HTERT RPE-1 (cell line): ENCODE data around the gene MAP4K4.
"Not testable (repeated sequence)": the region's sequence is repeated elsewhere in the genome, so short reads cannot be mapped to it uniquely, and the experiment has no call there.

Experiments used
- in situ Hi-C: fragments of 300-500 bp; cut with MboI; formaldehyde crosslinking; loops from 4 replicates; pipeline ENCODE4 v1.14.3; 2020; ENCODE audit warnings: low sequenced_read_pairs

Gene MAP4K4

DNA sequence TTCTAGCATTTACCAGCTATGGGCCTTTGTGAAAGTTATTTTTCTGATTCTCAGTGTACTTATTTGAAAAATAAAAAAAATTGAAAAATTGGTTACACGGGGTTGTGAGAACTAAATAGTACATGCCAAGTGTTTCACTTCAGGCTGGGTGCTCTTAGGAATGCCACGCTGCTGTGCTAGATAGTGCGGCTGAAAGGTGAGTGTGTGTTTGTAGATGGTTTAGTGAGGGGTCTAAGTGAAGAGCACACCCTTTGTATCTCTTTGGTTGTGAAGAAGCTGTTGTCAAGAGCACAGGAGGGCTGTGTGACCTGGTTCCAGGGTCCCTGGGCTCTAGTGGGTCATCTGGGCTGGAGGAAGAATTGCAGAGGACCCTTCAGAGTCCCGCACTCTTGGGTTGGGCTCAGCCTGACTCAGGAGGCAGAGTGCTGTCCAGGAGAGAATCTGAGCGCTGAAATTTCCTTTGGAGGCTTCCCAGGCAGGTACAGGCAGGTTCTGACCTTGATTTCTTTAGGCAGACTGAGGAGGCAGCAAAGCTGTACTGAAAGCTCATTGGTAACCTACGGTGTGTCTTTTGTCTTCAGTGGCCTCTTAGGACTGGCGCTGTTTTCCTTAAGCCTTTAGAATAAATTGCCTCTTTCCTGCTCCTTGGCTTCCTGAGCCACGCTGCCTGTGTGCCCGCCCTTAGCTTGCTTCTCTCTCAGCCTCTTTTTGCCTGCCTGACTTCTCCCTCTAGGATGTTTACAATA lies 44.4 kb downstream of the MAP4K4 start:
- in situ Hi-C loops = no loop called here

DNA sequence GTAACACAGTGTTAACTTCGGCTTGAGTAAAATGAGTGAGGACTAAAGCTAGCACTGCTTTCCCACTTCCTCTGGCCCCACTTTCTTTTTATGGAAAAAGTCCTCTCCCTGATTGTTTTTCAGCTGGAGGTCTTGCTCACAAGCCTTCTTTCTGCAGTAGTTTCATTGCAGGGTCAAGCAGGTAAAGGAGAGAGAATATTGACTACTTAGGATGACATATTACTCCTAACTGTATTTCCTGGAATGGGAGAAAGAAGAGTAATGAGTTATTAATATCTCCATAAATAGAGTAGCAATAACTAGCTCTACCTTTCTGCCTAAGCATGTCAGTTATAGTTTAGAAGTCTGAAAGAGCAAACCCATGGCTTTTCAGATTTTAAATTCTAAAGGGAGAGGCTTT lies 45.0 kb downstream of the MAP4K4 start:
- in situ Hi-C loops = no loop called here

DNA sequence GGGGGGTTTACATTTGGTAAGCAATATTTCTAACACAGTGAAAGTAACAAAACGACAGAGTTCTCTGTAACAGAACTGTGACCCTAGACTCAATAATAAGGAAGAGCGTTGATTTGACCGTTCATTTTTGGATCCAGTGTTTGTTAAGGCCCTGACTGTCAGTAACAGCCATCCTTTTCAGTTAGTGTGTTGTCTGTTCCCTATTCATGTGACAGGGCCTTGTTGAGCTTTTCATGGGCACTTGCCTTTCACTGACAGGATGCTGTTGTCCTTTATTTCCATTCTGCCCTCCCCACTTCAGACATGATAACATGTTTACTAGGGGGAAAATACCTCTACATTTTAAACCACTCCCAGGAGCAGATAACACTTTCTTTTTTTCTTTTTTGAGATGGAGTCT lies 45.8 kb downstream of the MAP4K4 start:
- in situ Hi-C loops = no loop called here

DNA sequence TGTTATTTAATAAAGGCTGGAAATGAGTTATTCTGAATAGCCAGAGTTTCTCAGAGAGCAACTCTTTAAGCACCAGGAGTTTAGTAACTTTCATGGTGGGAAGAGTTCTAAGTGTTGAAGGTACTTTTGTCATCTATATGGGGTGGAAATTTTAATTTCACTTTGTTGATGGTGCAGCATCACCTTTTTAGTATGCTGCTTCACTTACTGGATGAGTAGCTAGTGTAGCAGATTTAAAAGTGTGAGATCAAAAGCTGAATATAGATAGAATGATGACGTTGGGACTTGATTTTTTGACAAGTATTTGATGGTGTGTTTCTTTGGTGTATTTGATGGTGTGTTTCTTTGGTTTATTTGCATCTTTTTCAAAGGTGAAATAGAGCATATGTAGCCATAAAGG lies 47.3 kb downstream of the MAP4K4 start:
- in situ Hi-C loops = no loop called here

DNA sequence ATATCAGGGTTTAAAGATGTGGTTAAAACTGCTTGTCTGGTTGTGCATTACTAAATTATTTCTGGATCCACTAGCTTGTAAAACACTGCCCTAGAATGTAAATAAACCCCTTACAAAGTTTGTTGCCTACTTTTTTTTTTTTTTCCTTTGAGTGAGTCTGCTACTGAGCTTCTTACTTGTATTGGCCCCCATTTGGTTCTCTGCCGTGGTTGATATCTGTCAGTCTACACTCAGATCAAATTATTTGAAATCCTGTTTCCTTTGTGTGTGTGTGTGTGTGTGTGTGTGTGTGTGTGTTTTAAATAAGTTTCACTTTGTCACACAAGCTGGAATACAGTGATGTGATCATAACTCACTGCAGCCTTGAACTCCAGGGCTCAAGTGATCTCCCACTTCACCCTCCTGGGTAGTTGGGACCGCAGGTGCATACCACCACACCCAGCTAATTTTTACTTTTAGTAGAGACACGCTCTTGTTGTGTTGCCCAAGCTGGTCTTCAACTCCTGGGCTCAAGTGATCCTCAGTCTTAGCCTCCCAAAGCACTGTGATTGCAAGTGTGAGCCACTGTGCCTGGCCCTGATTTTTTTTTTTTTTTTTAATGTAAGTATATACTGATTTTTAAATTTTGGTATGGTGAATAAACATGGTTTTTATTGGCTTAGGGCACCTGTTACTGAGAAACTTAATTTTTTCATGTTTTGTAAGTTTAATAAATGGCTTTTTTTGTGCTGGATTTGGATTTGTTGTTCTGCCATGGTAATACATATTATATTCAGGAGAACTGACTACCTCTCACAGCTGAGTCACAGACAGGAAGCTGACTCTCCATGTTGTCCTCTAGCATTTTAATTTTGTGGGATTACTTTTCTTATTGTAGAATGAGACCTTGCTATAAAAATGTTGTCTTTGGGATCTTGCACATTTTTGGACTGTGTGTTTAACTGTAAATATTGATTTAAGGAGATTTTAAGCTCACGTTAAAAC lies 48.5 kb downstream of the MAP4K4 start:
- in situ Hi-C loops = no loop called here

DNA sequence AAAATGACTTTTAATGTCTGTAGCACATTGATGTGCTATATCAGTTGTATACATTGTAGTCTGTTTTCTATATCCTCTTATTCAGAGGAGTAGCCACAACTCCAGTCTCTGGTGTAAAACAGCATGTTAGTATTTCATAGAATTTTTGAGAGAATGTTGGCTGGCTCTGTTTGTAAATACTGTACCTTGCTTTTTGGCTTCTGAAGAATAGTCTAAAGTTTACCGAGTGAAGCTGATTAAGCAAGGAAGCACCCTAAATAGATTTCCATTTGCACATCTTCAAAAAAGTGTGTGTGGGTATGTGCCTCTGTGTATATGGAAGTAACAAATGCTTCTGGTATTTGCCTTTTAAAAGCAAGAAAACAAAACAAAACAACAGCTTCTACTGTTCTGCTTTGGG lies 50.5 kb downstream of the MAP4K4 start:
- in situ Hi-C loops = no loop called here

DNA sequence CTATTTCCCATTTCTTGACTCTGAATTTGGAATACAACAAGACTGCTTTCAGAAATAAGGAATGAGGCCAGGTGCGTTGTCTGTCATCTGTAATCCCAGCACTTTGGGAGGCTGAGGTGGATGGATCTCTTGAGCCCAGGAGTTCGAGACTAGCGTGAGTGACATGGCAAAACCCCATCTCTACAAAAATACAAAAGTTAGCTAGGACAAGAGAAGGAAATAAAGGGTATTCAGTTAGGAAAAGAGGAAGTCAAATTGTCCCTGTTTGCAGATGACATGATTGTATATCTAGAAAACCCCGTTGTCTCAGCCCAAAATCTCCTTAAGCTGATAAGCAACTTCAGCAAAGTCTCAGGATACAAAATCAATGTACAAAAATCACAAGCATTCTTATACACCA lies 51.0 kb downstream of the MAP4K4 start:
- in situ Hi-C loops = not testable (repeated sequence)

DNA sequence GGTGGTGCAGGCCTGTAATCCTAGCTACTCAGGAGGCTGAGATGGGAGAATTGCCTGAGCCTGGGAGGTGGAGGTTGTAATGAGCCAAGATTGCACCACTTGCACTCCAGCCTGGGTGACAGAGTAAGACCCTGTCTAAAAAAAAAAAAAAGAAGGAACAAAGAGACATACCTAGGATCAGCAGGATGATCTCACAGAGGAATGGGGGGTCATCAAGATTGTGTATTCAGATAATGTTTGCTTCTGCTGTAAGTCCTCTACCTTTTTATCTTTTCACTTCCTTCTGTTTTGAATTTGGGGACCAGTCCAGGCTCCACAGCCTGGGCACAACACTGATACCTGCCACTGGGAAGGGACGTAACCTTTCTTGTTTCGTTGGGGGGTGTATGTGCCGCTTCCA lies 53.2 kb downstream of the MAP4K4 start:
- in situ Hi-C loops = no loop called here

DNA sequence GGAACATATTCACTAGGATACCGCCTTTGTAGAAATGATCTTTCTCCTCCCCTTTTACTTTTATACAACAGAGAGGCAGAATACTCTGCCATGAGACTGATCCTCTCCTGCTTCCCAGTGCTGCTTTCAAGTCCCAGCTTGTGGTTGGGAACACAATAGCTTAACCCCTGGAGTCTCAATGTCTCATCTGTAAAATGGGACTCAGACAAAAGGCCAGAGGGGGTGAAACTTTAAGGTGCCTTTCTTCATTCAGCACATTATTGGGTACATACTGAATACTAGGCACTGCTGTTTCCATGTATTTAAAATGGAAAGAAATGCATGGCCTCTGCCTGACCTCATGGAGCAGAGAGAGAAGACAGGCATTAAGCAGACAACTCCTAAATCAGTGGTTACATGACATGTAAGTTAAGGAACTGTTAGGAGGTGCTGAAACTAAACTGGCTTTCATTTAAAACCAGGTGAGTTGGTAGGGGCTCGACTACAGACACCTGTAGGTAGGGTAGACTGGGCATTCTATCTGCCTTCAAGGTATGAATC lies 53.8 kb downstream of the MAP4K4 start:
- in situ Hi-C loops = no loop called here

DNA sequence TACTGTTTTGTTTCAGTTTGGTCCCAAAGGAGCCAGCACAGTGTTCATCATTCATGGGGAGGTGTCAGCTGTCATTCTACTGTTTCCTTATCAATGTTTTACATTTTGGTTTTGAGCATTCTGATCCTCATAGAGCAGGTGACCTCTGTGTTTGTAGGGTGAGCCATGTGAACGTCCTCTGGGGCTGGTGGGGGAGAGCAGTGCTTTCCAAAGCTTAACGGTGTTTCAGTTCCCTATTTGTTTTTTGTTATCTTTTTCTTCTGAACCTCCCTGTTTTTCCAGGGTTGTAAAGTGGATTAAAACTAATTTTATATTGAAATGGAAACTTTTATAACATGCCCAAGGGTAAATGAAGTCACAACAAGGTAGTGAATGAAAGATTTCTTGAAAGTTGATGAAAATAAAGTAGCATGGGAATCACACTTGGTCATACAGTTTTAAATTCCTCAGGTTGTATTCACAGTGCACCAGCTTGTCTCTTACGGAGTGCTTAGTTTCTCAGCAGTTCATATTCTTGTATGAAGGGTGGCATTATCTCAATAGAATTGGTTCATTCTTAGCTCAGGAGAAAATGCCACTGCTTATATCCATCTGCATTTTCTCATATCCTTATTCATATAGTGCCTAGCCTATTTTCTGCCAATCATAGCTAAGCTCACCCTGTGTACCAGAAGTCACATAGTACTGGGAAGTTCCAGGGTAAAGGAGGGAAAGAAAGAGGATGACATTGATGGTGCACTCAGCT lies 54.5 kb downstream of the MAP4K4 start:
- in situ Hi-C loops = no loop called here

DNA sequence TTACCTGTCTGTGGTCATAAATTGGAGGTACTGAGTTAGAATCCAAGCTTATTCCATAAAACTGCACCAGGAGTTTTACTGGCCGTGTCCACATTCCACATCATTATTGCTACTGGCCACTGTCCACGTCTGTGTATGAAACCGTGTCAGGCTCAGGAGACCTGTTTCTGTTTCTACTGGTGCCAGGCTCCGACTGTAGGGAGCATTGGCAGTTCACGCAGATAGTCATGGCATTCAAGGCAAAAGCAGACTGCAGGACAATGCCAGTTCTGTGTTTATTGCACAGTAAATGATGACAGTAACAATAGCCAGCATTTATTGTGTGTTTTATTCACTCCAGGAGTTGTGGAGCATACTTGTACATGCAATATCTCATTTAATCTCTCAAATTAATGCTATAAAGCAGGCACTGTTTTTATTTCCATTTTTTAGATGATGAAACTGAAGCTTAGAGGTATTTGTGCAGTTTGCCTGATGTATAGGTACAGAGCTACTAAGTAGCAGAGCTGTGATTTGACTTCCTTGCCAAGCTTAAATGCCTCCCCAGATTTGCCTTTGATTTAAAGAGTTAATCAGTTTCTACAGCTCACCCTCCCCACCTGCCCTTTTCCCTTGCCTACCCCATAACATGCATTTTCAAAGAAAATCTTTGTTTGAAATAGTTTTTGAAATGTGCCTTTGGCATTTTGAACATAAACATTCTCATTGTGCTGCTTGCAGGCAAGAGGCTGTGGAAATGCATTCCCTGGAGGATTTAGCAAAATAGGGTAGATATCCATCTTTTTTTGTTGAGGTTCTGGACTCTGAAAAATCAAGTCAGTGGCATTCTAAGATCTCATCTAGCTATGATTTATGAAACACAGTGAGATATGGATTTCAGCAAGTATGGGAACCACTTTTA lies 55.5 kb downstream of the MAP4K4 start:
- in situ Hi-C loops = no loop called here

DNA sequence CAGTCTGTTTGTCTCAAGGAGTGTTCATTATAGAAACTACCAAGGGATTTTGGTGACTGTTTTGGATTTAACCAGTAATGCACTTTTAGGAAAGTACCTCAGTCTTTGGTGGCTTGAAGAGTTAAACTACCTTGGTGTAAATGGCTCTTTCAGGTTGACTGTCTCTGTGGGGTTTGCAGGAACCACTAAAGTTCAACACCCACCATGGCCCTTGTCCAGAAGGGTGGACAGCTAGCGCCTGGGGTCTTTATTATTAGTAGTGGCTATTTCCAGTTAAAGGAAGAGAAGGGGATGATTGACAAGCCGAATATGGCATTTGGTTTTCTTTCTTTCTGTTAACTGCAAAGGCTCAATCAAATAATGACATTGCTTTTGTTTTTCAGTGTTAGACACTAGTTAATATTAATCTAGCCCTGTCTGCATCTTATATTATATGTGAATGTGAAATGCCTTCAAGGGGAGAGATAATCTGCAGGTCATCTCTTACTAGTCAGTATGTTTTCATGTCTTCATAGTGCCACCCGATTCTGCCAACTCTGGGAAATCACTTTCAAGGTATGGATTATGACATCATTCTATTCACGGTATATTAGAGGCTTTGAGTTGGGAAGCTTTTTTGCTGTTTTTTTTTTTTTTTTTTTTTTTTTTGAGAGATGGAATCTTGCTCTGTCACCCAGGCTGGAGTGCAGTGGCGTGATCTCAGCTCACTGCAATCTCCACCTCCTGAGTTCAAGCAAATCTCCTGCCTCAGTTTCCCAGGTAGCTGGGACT lies 56.4 kb downstream of the MAP4K4 start:
- in situ Hi-C loops = no loop called here

DNA sequence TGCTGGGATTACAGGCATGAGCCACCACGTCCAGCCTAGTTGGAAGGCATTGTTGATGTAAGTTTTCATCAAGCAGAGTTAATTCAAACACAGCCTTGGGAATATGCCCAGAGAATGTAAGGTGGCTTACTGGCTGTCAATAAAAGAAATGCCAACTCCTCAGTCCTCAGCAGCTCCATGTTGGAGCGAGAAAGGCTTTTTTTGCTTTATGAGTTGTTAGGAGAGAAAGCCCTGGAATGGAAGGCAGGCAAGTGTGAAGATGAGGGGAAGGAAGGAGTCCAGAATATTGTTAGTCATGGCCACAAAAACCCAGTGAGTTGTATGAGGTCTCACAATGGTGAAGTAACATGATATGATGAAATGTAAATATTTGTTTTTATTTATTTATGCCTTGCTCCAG lies 57.1 kb downstream of the MAP4K4 start:
- in situ Hi-C loops = no loop called here

DNA sequence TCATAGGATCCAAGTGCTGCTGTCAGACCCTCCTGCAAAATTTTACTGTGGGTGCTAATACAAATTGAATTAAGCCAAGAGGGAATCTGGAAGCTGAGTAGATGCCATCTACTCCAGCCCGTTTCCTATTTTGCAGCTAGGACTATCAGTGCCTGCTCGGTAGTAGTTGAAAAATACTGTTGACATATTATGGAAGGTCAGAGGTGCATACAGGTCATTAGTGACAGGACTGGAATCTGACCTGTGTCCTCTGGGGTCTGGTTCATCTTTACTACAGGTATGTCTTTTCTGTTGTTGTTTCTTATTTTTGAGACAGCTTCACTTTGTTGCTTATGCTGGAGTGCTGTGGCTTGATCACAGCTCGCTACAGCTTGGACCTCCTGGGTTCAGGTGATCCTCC lies 58.8 kb downstream of the MAP4K4 start:
- in situ Hi-C loops = no loop called here

DNA sequence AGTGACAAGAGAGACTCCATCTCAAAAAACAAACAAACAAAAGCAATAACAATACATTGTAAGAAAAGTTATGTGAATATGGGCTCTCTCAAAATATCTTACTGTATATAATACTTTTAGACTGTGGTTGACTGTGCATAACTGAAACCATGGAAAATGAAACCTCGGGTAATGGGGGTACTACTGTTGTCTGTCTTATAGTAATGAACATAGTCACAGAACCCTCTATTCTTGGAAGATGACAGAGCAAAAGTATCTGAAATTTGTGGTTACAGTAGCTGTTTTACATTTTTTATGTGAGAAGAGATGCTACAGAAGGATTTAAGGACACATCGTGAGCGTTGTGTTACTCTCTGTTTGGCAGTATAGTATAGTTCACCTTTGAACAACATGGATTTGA lies 60.5 kb downstream of the MAP4K4 start:
- in situ Hi-C loops = no loop called here

DNA sequence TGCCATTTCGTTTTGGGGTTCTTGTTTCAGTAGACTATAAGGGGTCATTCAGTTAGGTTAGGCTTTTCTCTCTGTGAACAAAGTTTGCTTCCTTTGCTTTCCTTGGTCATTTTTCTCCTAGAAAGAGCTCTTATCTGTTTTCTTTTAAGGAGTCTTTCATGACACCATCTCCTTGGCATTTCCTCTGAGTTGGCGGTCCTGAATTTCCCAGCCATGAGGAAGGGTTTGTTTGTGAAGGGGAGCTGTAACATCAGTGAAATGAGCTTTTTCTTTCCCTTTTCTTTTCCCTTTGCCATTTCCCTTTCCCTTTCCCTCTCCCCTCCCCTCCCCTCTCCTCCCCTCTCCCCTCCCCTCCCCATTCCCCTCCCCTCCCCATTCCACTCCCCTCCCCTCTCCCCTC lies 61.7 kb downstream of the MAP4K4 start:
- in situ Hi-C loops = no loop called here

DNA sequence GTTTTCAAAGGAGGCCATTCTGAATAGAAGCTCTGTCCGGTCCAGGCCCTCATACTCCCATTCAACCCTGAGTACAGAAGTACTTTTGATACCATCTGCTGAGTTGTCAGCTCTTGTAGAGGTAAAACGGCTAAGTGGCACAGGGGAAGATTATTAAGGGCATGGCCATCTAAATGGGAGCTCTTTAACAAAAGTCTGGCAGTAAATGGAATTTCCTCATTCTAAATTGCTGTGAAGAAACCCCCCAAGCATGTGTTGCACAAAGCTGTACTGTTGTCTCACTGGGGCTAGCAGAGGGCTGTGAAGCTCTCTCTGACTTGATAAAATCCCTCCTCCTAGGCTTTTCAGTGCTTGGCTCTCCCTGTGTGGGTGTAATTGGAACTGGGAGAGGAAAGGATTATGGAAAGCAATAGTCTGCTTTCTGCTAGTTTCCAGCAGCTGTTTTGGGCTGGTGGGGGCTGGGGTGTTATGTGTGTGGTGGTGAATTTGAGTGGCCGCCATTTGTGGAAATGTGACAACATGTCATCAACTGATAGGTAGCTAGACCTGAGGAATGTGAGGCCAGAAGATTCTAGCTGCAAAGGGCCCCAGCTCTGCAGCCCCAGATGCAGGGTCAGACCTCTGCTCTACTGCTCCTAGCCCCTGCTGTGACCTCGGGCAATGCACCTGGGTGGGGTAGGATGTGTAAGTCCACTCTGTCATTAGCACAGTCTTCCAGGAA lies 65.1 kb downstream of the MAP4K4 start:
- in situ Hi-C loops = no loop called here

DNA sequence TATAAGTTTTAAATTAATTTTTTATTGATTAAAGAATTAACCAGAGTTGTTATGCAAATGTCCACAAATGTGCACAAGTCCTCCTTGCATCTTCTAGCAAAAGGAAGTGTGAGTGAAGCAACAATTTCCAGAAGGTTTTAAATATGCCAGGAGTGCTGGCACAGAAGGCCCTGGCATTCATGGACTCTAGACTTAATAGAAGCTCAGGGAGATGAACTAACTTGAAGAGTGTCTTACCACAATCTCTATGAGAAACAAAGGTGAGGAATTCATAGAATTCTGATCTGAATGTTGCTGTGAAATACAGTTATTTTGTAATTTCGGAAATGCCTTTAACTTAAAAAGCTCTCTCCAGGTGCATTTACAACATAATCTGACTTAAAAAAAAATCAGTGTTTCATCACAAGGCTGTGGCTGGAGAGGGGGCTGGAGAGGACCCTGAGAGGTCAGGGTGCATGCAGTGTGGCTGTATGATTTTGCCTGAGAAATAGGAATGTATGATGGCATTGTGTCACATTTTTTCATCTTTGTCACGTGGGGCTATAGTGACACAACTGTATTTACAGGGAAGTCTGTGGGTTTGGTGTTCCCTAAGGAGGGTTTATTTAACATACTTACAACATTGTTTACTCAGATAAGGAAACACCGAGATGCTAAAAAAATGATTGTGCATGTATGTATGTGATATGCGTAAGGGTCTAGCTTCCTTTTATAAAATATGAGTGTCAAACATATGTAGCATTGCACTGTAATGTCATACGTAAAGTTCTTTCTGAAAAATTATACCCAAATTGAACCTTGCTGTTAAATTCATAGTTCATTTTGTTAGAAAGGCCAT lies 66.2 kb downstream of the MAP4K4 start:
- in situ Hi-C loops = no loop called here
